Midbrain (tissue), 1 donor: ENCODE results near the gene CADM4.

Source experiments
- DNase-seq: peaks from one replicate; lab custom pipeline; 2025; lab: John Stamatoyannopoulos, UW

Gene CADM4

DNA sequence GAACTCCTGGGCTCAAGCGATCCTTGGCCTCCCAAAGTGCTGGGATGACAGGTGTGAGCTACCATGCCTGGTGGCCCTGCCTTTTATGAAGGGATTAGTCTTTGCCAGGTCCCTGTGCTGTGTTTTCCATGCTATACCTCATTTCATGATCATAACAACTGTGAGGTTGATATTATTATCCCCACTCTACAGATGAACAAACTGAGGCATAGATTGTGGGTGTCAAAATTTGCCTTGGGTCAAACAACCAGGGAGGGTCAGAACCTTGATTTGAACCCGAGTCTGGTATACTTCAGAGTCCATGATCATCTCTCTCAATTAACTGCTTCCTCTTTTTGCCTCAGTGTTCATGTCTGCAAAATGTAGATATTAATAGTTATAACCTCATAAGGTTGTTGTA, 57.2 kb downstream of the CADM4 start:
- no peak for DNase-seq

GRCh38 chr19:43581467-43581866, 58.2 kb downstream of the CADM4 start:
- DNase-seq = no peak

GRCh38 chr19:43578787-43579186, 60.9 kb downstream of the CADM4 start:
- DNase-seq = no peak

DNA sequence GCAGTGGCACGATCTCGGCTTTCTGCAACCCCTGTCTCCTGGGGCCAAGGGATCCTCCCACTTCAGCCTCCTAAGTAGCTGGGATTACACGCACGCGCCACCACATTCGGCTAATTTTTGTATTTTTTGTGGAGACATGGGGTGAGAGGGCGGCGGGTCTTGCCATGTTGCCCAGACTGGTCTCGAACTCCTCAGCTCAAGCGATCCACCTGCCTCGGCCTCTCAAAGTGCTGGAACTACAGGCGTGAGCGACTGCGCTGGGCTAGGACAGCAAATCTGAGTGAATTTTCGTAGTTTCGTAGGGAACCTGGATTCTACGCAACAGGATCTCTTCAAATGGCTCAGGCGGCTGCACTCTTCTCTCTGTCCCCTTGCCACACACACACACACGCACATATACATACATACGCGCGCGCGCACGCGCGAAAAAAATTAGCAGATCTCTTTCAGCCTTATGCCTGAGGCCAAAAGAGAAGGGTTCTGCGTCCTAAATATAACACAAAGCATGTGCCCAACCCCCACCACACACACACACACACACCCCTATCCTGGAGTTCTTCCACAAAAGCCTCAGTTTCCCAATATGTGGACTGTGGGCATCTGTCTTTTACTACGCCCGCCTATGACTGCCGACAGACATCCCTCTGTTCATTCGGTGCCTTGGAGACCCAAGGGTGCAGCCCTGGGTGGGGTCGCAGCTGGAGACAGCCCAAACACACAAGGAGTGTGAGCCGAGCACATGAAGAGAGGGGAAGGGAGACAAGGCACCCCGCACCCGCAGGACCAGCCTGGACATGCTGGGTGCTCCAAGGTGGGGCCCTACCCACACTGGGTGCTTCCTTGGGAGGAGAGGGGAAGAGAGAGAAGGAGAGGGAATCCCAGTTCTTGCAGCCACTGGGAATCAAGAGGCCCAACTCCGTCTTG, 63.4 kb downstream of the CADM4 start:
- no peak for DNase-seq

DNA sequence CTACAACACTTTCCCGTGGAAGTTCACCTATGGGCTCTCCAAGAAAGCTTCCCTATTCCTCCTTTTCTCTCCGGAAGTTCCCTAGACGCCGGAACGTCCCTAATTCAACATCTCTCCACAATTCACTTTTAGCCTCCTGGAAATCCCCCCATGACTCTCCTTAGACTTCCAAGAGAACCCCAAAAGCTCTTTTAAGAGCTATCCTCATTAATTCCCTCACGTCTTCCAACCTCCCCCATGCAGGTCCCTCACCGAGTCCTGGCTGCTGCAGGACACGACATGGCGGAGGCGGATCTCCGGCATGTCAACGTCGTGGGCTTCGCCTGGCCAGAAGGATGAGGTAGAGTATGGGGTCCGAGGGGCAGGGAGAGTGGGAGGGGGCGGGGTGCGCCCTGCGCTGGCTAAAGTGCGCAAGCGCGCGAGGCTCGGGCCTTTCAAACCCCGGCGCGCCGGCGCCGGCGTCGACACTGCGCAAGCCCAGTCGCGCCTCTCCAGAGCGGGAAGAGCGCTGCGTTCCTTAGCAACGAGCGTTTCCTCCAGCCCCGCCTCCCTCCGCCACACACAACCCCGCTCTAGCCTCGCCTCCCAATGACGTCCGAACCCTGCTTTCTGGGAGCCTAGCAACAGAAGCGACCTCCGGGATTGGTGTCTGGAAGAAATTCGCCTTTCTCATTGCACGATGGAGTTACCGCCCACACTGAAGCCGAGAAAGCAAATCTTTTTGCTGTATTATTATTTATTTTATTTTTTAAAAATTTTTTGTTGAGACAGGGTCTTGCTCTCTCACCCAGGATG, 64.3 kb downstream of the CADM4 start, which contains the start of the genes PINLYP and XRCC1:
TSS of gene PINLYP (plus strand) at position 646 of the 795 bp plus-strand sequence. CDS start 1,391 bp downstream, outside the sequence.
TSS of gene XRCC1 (minus strand) at position 372 of the 795 bp plus-strand sequence. CDS start at position 303, 69 bp downstream.
- DNase-seq = peak; percentile 96

DNA sequence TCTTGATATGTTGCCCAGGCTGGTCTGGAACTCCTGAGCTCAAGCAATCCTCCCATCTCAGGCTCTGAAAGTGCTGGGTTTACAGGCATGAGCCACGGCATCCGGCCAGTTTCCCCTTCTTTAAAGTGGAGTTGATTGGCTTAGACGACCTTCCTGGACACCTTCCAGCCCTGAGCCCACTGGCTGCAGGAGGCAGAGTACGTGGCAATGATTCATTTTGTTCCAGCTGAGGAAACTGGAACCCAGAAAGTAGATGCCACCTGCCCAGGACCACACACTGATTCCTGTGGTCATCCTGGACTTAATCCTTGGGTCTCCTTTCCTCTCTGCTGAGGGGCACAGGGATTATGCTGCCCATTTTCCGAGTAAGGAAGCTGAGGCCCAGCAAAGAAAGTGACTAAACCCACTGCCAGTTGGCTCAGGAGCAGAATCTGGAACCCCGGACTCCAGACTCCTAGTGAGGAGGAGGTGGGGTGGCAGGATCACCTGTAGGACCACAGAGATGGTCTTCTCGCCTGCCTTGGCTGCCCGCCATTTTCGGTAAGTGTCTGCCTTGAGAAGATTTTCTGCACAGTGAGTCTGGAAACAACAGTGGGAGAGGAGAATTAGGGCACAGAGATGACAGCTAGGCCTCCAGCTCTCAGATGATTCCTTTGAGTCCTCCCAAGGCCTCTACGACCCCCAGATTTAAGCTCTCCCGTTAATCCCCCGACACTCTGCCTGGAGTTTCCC, 65.1 kb downstream of the CADM4 start:
- DNase-seq = no peak
